Mesothelial cell of epicardium (in vitro differentiated cells): Measurements from ENCODE around the gene GRHL1. TPM values are rescaled to one million over a fixed set of nuclear protein-coding genes. Genes with fewer than 3 reads are reported as not detected.

Source experiments
- DNase-seq, 2 experiments: peaks; one replicate each; pipeline ENCODE4 v3.0.0; 2021; ENCODE audit warnings: low spot score in 2 of 2; ENCODE audit not compliant: unreplicated experiment in 2 of 2
- H3K27ac Mint-ChIP-seq: 2 replicates; pipeline ENCODE4 v1.8.0; 2021; ENCODE audit warnings: mixed read lengths
- H3K27me3 Mint-ChIP-seq: 2 replicates; pipeline ENCODE4 v1.8.0; 2021; ENCODE audit warnings: low read depth, mixed read lengths
- H3K36me3 Mint-ChIP-seq: 2 replicates; pipeline ENCODE4 v1.8.0; 2021; ENCODE audit warnings: mixed read lengths
- H3K4me1 Mint-ChIP-seq: 2 replicates; pipeline ENCODE4 v1.8.0; 2021; ENCODE audit warnings: mixed read lengths
- H3K4me3 Mint-ChIP-seq: 2 replicates; pipeline ENCODE4 v1.8.0; 2021; ENCODE audit warnings: mild to moderate bottlenecking, moderate library complexity, mixed read lengths
- H3K9me3 Mint-ChIP-seq: 2 replicates; pipeline ENCODE4 v1.8.0; 2021; ENCODE audit warnings: mixed read lengths
- total RNA-seq: library from RNA; stranded (reverse); gene quantifications from 3 replicates; pipeline ENCODE4 v1.2.1, GENCODE V29; 2021
- TF ChIP-seq, protein P1 (sequence below): fragments of 200-600 bp; sonication (generic); IDR thresholded peaks from one replicate; pipeline ENCODE4 v1.5.0; 2021; ENCODE audit warnings: antibody characterized with exemption; ENCODE audit not compliant: unreplicated experiment

The GRHL1 gene
- total RNA-seq, 1 donor from 2014 or later, result 8.2 TPM

DNA sequence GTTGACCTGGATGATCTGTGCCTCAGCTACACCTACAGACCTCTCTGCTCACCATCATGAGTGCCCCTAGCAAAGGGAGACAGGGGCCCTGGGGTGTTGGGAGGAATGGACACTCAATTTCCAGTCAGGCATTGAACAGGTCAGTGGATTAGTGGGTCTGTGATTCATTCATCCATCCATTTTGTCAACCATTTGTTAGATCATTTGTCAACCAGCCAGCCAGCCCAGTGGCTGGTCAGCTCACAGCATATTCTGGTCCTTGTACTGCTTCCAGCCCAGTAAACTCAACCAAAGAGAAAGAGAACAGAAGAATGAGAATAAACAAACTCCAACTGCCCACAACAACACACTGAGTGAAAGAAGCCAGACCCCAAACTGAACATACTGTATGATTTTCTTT is 87.2 kb downstream of the GRHL1 start:
- no peak overlapping the region for H3K27ac Mint-ChIP-seq
- H3K4me3 Mint-ChIP-seq, result no peak overlapping the region
- peaks cover 5% of the 10 kb centered on the region for H3K27me3 Mint-ChIP-seq

DNA sequence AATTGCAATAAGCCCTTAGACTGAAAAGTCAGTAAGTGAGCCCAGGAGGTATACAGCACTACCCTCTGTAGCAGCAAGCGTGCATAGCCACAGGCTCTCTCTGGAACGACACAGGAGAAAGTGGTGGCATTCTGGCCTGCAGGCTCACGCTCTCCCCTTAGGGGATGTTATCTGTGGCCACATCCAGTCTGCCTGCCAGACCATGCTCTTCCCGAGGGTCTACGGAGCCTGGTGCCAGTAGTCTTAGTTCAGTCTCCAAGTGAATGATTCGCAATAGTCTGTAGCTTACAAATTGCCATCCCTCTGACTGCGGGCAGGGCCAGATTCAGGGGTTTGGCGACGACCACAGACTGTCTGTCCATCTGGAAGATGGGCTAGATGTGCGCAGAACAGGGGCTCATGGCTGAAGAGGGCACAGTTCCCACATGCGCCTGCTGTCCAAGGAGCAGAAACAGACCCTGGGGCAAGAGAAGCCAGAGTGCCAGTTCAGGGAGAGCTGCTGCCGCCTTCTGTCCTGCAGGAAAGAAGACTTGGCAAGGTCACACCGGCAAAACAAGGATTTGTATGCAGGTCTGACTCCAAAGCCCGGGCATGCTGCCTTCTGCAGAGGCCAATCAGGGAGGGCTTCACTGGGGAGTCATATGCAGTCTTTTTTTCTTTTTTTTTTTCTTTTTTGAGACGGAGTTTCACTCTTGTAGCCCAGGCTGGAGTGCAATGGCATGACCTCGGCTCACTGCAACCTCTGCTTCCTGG is 88.3 kb downstream of the GRHL1 start:
- Mint-ChIP-seq H3K4me3 (no peak overlapping the region), H3K27ac (no peak overlapping the region), H3K9me3 (no peaks in the 10 kb centered on the region), H3K4me1 (peaks cover 14% of the 10 kb centered on the region), H3K36me3 (peaks cover 4% of the 10 kb centered on the region), H3K27me3 (peaks cover 5% of the 10 kb centered on the region)
- peak in 1 of 2 experiments; percentile 34 for DNase-seq
- TF ChIP-seq, protein P1, sequence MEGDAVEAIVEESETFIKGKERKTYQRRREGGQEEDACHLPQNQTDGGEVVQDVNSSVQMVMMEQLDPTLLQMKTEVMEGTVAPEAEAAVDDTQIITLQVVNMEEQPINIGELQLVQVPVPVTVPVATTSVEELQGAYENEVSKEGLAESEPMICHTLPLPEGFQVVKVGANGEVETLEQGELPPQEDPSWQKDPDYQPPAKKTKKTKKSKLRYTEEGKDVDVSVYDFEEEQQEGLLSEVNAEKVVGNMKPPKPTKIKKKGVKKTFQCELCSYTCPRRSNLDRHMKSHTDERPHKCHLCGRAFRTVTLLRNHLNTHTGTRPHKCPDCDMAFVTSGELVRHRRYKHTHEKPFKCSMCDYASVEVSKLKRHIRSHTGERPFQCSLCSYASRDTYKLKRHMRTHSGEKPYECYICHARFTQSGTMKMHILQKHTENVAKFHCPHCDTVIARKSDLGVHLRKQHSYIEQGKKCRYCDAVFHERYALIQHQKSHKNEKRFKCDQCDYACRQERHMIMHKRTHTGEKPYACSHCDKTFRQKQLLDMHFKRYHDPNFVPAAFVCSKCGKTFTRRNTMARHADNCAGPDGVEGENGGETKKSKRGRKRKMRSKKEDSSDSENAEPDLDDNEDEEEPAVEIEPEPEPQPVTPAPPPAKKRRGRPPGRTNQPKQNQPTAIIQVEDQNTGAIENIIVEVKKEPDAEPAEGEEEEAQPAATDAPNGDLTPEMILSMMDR, result no peak

More for the DNA sequence above, 87.2 kb downstream of the GRHL1 start:
- peaks cover 4% of the 10 kb centered on the region for H3K36me3 Mint-ChIP-seq
- no peak for DNase-seq
- TF ChIP-seq, protein P1, result no peak
- H3K9me3 Mint-ChIP-seq, result no peaks in the 10 kb centered on the region
- H3K4me1 Mint-ChIP-seq, result peaks cover 11% of the 10 kb centered on the region

DNA sequence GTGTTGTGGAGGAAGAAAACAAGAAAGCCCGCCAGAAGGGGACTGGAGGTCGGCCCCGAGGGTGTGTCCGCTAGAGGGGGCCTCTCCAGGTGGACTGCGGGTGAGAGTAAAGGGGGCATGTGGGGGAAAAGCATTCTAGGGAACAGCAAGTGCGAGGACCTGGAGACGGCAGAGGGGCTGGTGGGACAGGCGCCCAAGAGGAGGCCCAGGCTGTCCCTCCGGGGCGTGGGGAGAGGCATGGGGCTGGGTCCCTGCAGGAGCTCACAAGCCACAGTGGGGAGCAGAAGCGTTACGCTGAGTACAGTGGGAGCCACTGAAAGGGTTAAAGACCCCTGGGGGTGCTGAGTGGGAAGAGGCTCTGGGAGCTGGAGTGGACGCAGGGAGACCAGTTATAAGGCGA is 90.2 kb downstream of the GRHL1 start:
- peak overlapping the region; percentile 76 for H3K4me3 Mint-ChIP-seq
- peaks cover 16% of the 10 kb centered on the region for H3K4me1 Mint-ChIP-seq
- H3K27ac Mint-ChIP-seq, result no peak overlapping the region
- peaks cover 5% of the 10 kb centered on the region for H3K27me3 Mint-ChIP-seq
- peaks cover 4% of the 10 kb centered on the region for H3K36me3 Mint-ChIP-seq
- peak in 1 of 2 experiments; percentile 39 for DNase-seq
- no peaks in the 10 kb centered on the region for H3K9me3 Mint-ChIP-seq
- TF ChIP-seq, protein P1, result no peak

DNA sequence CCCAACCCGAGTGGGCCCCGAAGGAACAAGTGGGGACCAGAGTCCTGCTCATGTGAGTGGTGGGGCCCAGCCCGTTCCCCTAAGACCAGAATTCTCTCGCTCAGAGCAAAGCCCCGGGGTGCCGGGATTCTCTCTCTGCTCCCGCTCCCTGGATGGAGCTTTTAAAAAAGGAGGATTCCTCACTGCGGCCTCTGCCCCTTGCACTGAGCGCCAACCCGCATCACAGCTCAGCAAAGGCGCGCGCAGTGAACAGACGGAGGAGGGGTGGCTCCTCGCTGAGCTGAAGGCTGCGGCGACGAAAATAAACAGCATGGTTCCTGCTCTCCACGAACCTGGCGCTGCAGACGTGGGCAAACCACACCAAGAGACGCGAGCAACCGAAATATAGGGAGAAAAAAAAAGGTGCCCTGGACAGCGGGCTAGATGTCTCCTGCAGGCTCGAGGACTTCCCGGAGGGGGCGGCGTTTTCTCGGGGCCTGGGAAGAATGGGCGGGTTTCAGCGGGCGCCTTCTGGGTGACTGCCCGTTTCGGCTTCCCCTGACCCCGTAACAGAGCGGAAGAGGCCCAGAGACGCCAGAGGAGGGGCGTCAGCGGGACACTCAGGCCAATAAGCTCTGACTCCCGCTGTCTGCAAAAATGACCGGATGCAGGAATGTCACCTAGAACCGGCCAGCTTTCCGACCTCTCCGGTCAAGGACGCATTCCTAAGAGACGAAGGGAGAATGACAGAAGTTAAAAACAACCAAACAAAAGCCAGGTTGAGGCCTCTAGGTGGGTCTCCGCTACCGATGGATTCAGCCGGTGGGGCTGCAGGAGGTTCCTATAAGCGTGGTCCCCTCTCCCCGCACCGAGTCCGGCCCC is 91.0 kb downstream of the GRHL1 start:
- H3K27me3 Mint-ChIP-seq, result peaks cover 5% of the 10 kb centered on the region

DNA sequence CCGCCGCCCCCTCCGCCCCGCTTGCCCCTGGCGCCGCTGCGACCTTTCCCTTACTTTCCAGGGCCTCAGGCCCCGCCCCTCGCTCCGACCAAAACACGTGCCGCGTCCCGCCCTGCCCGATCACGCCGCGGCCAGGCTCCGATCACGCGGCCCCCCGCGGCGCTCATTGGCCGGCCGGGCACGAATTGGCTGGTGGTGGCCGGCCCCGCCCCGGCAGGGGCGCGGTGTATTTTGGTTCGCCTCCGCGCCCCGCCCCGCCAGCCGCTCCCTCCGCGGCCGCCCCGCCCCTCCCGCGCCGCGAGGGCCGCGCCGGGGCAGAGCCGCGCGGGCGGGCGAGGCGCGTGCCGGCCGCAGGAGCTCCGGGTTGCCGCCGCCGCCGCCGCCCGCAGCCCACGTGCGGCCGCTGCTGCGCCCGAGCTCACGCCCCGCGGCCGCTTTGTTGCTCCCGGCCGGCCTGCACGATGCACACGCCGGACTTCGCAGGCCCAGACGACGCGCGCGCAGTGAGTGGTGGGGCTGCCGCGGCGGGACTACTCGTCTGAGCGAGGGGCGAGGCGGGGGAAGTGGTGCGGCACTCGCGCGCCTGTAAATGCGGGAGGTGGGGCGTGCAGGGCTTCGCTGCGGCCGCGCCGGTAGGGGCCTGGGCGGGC is 91.9 kb downstream of the GRHL1 start, which contains the start of gene KLF11:
Gene KLF11, plus strand, starts transcription at position 295 of the 650 bp plus-strand sequence. Its CDS starts 167 bp downstream, at position 462.
- peak within 1 kb of the TSS; percentile 76 for H3K4me3 Mint-ChIP-seq
- DNase-seq, result peak; percentile 81 to 85
- peaks cover 18% of the 10 kb centered on the region for H3K4me1 Mint-ChIP-seq
- TF ChIP-seq, protein P1, result no peak
- H3K27me3 Mint-ChIP-seq, result peaks cover 5% of the 10 kb centered on the region
- H3K27ac Mint-ChIP-seq, result peak within 1 kb of the TSS; percentile 91
- peaks cover 9% of the 10 kb centered on the region for H3K36me3 Mint-ChIP-seq
- no peaks in the 10 kb centered on the region for H3K9me3 Mint-ChIP-seq

More for the DNA sequence above, 91.0 kb downstream of the GRHL1 start:
- Mint-ChIP-seq H3K27ac (peak overlapping the region; percentile 91), H3K4me3 (peak overlapping the region; percentile 76), H3K4me1 (peaks cover 18% of the 10 kb centered on the region), H3K36me3 (peaks cover 9% of the 10 kb centered on the region), H3K9me3 (no peaks in the 10 kb centered on the region)
- peak in 1 of 2 experiments; percentile 42 for DNase-seq
- TF ChIP-seq, protein P1, result no peak
